AG09309 (cell line): Measurements from ENCODE around the gene TNFAIP3.

ENCODE experiments used
- DNase-seq: peaks from one replicate; pipeline ENCODE4 v3.0.0-alpha.2; 2010; ENCODE audit warnings: low read depth
- H3K4me3 ChIP-seq: 2 replicates; pipeline ENCODE4 v1.5.1; 2011; ENCODE audit warnings: mild to moderate bottlenecking, low read depth, low read length, moderate library complexity; ENCODE audit not compliant: control insufficient read depth
- TF ChIP-seq, protein P1 (sequence below): IDR thresholded peaks from 2 replicates; pipeline ENCODE4 v1.5.1; 2011; ENCODE audit warnings: mild to moderate bottlenecking, low read depth, low read length, inconsistent platforms; ENCODE audit not compliant: insufficient read depth, control insufficient read depth; ENCODE audit errors: missing control alignments

Gene TNFAIP3

DNA sequence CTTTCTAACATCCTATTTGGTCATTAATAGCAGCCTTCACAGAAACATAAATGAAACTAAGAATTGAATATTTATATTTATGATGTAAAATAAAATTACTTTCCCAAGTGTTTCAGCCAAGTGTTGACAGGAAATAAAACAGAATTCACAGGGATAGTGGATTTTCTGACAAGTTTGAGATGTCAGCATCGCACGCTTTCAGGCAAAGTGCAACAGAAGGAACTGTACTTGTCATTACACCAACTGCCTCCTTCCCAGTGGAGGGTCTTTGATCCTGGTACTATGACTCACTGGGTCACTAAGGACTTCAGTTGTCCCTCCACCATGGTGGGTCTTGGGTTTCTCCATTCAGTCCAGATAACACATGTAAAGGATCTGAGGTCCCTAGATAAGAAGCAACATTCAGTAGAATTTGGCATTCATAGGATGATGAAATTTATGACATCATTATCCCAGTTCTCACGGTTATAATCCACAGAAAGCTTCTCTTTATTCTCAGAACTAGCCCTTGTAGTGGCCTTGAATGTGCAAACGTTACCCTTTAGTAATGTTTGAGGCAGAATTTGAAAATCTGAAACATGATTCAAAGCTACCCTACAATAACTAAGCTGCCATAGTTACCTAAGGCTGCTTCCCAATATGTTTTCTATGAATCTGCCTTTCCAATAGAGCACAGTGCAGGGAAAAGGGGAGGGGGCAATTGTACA is 3.8 kb upstream of the TNFAIP3 start:
- TF ChIP-seq, protein P1, sequence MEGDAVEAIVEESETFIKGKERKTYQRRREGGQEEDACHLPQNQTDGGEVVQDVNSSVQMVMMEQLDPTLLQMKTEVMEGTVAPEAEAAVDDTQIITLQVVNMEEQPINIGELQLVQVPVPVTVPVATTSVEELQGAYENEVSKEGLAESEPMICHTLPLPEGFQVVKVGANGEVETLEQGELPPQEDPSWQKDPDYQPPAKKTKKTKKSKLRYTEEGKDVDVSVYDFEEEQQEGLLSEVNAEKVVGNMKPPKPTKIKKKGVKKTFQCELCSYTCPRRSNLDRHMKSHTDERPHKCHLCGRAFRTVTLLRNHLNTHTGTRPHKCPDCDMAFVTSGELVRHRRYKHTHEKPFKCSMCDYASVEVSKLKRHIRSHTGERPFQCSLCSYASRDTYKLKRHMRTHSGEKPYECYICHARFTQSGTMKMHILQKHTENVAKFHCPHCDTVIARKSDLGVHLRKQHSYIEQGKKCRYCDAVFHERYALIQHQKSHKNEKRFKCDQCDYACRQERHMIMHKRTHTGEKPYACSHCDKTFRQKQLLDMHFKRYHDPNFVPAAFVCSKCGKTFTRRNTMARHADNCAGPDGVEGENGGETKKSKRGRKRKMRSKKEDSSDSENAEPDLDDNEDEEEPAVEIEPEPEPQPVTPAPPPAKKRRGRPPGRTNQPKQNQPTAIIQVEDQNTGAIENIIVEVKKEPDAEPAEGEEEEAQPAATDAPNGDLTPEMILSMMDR, result no peak
- no peak overlapping the region for H3K4me3 ChIP-seq
- DNase-seq, result no peak

DNA sequence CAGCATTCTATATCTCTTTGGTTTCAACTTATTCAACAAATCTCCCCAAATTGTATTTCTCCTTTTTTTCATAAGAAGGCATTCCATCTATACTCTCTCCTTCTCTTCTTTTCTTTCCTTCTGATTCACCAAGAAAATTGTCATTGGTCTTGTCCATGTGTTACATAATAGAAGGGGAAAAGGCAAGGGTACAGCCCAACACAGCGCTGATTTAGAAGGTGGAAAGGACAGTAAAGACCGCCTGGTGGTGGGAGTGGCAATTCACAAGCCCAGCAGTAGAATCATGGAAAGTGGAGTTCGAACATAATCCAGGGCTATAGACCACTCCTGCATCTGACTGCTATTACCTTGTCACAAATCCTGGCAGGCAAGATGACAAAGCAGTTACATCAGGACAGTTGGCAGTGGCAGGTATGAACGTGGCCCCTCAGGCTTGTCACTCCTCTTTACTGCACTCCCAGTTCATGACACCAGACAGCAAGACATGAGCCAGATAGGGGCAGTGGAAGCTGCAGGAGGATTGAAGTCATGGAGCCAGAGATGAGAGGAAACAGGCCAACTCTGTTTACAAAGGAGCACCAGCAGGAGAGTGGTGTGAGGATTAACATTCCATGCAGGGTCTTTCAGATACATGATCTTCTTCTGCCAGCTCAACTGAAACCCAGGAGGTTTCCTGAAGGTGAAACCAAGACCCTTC is 2.1 kb upstream of the TNFAIP3 start:
- no peak for DNase-seq

DNA sequence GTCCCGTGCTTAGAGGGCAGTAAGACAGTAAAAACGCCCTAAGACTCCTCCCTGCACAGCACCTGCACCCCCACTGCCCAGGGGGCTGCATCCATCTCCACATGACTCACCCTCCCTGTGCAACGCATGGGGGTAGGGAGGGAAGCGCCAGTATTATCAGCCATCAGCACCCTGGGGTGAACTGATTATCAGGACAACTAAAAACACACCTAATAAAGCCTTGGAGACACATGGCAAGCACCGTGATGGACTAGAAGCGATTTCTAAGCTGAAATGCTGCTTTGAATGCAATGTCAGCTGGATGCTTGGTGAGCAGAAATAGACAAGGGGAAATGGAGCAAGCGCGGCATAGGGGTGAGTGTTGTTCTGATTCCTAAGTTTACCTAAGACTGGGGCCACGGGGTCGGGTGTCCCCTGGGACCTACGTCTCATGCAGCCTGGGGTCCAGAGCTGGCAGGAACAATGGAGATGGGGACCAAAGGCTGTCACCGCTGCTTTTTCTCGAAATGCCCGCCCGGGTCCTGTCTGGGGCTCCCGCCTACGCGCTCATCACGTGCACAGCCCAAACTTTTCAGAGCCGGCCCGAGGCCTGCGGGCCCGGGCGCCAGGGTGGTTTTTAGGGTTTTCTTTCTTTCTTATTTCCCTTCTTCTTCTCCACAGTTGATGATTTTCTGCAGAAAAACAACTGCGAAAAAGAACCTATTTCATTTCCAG is 702 bp upstream of the TNFAIP3 start:
- no peak for DNase-seq
- H3K4me3 ChIP-seq, result peak overlapping the region; percentile 65
- TF ChIP-seq, protein P1, result no peak

More for the DNA sequence above, 2.1 kb upstream of the TNFAIP3 start:
- TF ChIP-seq, protein P1, result no peak
- no peak overlapping the region for H3K4me3 ChIP-seq

DNA sequence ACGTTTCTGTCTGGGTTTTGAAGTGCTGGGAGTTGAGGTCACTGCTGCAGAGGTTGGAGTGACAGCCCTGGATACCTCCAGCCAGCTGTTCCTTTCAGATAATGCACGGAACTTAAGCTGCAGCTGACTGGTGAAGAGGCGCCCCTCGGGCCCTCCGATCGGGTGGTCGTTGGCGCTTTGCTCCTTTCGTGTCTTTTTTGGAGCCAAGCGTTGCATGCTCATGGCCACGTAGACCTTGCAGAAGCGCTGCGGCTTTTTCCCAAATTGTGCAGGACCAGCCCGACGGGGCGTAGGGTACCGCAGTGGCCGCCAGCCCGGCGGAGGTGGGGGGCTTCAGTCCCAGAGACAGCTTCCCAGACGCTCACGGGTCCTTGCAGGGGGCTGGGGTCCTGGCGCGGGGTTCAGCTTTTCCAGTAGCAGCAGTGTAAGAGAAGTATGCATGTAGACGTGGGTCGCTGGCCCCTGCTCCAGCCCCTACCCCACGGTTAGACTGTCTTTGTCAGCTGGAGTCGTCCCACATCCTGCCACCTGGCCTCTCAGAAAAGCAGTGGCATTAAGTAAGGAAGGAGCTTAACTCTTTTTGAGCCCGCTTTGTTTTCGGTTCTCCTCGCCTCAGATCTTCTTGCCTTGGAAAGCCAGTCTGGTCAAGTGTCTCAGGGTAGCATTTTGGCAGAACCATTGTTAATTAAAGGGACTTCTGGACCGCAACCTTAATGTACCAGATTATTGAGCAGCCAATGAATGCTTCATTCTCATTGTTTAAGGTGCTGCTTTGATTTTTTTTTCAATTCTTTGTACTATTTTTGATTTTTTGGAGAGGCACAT is 838 bp downstream of the TNFAIP3 start:
- H3K4me3 ChIP-seq, result peak overlapping the region; percentile 91
- TF ChIP-seq, protein P1, result no peak
- DNase-seq, result no peak

DNA sequence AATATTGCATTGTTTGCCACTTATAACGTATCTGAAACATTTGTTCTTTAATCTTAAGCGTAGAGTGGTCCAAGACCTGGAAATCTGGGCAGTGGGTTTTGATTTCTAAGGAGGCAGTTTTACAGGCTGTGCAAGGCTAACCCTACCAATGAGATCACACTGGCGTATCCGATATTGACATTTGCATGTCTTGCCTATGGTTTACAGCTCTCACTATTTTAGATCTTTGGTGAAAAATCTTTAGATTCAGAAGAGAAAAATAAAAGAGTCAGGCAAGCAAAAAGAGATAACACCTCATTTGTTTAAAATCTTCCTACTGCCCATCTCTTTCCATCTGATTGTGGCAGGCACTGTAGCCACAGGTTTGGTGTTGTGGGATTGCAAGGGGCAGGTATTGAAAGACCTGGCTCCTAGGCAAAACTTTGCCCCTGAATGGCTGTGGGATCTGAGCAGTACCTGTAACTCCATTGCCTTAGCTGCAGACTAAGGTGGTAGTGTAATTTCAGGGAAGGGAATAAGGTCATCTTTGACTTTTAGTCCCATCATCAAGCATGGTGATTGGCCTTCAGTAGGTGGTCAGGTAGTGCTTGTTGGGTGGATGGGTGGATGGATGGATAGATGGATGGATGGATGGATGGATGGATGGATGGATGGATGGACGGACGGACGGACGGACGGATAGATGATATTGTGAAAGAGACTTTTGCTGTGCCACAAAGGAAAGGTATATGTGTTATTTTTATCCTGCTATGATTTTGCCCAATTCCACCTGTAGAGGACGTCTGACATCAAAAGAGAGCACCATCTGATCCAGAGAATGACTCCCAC is 1.9 kb downstream of the TNFAIP3 start:
- H3K4me3 ChIP-seq, result peak overlapping the region; percentile 91
- no peak for DNase-seq
- TF ChIP-seq, protein P1, result peak; percentile 46
